GM23248 (cell line): ENCODE data around the gene MRPL39. TPM values are rescaled to one million over a fixed set of nuclear protein-coding genes. Genes with fewer than 3 reads are reported as not detected.

Experiments used
- DNase-seq: peaks from one replicate; pipeline ENCODE4 v3.0.0-alpha.2; 2015
- H2AFZ ChIP-seq: fragments of 200-600 bp; sonication (generic); 2 replicates; pipeline ENCODE4 v1.6.1; 2016; ENCODE audit warnings: antibody characterized with exemption
- H3F3A ChIP-seq: fragments of 200-600 bp; sonication (generic); 2 replicates; pipeline ENCODE4 v1.6.1; 2016; ENCODE audit warnings: mild to moderate bottlenecking, antibody characterized with exemption, mixed run types; ENCODE audit not compliant: insufficient read depth
- H3K27ac ChIP-seq: fragments of 200-600 bp; sonication (generic); 2 replicates; pipeline ENCODE4 v1.5.1; 2016; ENCODE audit warnings: mild to moderate bottlenecking
- H3K27me3 ChIP-seq: fragments of 200-600 bp; sonication (generic); replicated peaks from 2 replicates; pipeline ENCODE4 v1.6.1; 2016; ENCODE audit warnings: mild to moderate bottlenecking; ENCODE audit not compliant: insufficient read depth
- H3K36me3 ChIP-seq: fragments of 200-600 bp; sonication (generic); 2 replicates; pipeline ENCODE4 v1.6.1; 2016; ENCODE audit warnings: low read depth, mild to moderate bottlenecking
- H3K4me1 ChIP-seq: fragments of 200-600 bp; sonication (generic); 2 replicates; pipeline ENCODE4 v1.6.1; 2016; ENCODE audit warnings: mild to moderate bottlenecking; ENCODE audit not compliant: insufficient read depth
- H3K4me2 ChIP-seq: fragments of 200-600 bp; sonication (generic); one replicate; pipeline ENCODE4 v1.6.1; 2016; ENCODE audit warnings: mild to moderate bottlenecking; ENCODE audit not compliant: unreplicated experiment
- H3K4me3 ChIP-seq: fragments of 200-600 bp; sonication (generic); 2 replicates; pipeline ENCODE4 v1.5.1; 2016; ENCODE audit warnings: mild to moderate bottlenecking
- H3K79me2 ChIP-seq: fragments of 200-600 bp; sonication (generic); 2 replicates; pipeline ENCODE4 v1.6.1; 2016; ENCODE audit warnings: mild to moderate bottlenecking; ENCODE audit not compliant: insufficient read depth
- H3K9ac ChIP-seq: fragments of 200-600 bp; sonication (generic); 2 replicates; pipeline ENCODE4 v1.6.1; 2016; ENCODE audit warnings: mild to moderate bottlenecking
- H3K9me2 ChIP-seq: fragments of 200-600 bp; sonication (generic); 2 replicates; pipeline ENCODE4 v1.6.1; 2016; ENCODE audit warnings: mixed run types, mild to moderate bottlenecking, moderate library complexity; ENCODE audit not compliant: insufficient read depth
- H3K9me3 ChIP-seq: fragments of 200-600 bp; sonication (generic); one replicate; pipeline ENCODE4 v1.6.1; 2017; ENCODE audit warnings: low read depth
- H4K20me1 ChIP-seq: fragments of 200-600 bp; sonication (generic); 2 replicates; pipeline ENCODE4 v1.6.0; 2016; ENCODE audit not compliant: insufficient read depth
- EZH2 ChIP-seq: fragments of 200-600 bp; sonication (generic); IDR thresholded peaks from 2 replicates; pipeline ENCODE4 v1.6.1; 2018; ENCODE audit warnings: antibody characterized with exemption, mild to moderate bottlenecking; ENCODE audit not compliant: insufficient read depth, poor library complexity, severe bottlenecking
- EZH2phosphoT487 ChIP-seq: fragments of 200-600 bp; sonication (generic); IDR thresholded peaks from 2 replicates; pipeline ENCODE4 v1.6.1; 2018; ENCODE audit warnings: antibody characterized with exemption, moderate library complexity, mild to moderate bottlenecking, low read depth; ENCODE audit not compliant: insufficient read depth
- WGBS, 2 experiments: methylation state at CpG; one replicate each; pipeline ENCODE4 v1.1.6; 2015 to 2017; ENCODE audit warnings: low lambda C conversion rate in 2 of 2, low coverage in 1 of 2; ENCODE audit errors: missing lambda C conversion rate in 2 of 2; 5-methylcytosine and 5-hydroxymethylcytosine counted together
- in situ Hi-C: fragments of 300-500 bp; cut with MboI; formaldehyde crosslinking; loops from 2 replicates; pipeline ENCODE4 v1.15.0; 2020
- polyA plus RNA-seq: library from polyadenylated mRNA; unstranded; fragments of >200 nt; fragmentation: Nextera tagmentation; extraction: Ambion mirVana; gene quantifications from 2 replicates; pipeline ENCODE4 v1.2.1, GENCODE V29; 2016
- total RNA-seq: library from RNA; depleted of rRNA; stranded (reverse); fragments of >200 nt; shearing (Covaris generic); gene quantifications from 2 replicates; pipeline ENCODE4 v1.2.3, GENCODE V29; 2014; rRNA removed

The MRPL39 gene
- total RNA-seq: 24.4 and 26.1 TPM in 2 replicates
- 50.5 and 50.7 TPM in 2 replicates for polyA plus RNA-seq

DNA sequence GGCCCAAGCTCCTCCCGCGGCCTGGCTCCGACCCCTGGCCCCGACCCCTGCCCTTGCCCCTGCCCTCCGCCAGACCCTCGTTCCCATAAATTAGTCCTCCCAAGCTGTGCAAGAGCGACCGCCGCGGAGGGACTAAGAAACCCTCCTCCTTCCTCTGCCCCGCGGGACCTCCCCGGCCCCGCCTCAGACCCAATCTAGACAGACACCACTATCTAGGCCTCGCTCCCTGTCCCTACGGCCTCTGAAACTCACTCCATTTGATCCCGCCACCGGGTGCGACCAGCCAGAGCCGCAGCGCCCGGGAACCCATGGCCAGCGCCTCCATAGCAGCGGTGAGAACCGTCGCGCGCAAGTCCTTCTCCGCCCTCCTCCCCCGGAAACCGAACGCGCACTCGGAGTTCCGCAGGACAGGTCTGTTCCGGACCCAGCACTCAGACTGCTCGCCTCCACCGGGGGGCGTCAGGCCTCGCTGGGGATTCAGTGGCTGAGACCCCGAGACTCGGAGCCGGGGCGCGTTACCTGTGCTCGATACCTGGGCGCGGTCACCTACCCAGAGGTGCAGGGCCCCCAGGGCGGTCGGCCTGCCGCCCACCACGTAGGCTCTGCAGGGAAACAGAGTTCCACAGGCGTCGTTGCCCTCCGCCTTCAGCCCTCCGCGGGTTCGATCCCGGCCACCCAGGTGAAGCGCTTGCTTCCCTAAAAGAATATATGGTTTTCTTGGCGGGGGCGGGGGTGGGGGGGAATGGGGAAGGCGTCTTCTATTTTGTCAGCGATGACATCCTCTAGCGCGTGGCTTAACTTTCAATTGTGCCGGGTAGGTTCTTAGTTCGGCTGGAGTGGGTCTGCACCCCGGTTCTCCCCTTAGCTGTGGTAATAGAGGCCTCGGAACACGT lies at the start of gene MRPL39:
MRPL39 (minus strand) TSS at position 331 of the 893 bp plus-strand sequence; CDS start at position 325, 6 bp downstream.
- H3K9me2 ChIP-seq: no peaks in the 10 kb centered on the region
- no peak for TF ChIP-seq EZH2phosphoT487
- TF ChIP-seq EZH2: no peak
- peak within 1 kb of the TSS; percentile 94 for H3K4me3 ChIP-seq
- in situ Hi-C loops: loop anchor here (25.0 kb wide), 1 partner anchor 1105 kb away; no protein-coding TSS in a partner anchor
- H3K4me1 ChIP-seq: peaks cover 9% of the 10 kb centered on the region; the same call in 1 of the 2 replicates
- peak; percentile 95 for DNase-seq
- H3K79me2 ChIP-seq: peaks cover 29% of the 10 kb centered on the region
- peaks cover 14% of the 10 kb centered on the region; the same call in 1 of the 2 replicates for H3K36me3 ChIP-seq
- H3K4me2 ChIP-seq: peak within 1 kb of the TSS; percentile 91
- no peaks in the 10 kb centered on the region for H3K27me3 ChIP-seq
- H3F3A ChIP-seq: no peaks in the 10 kb centered on the region
- H3K9me3 ChIP-seq: no peaks in the 10 kb centered on the region
- H2AFZ ChIP-seq: peak within 1 kb of the TSS; percentile 93
- H3K27ac ChIP-seq: peak within 1 kb of the TSS; percentile 63
- 0% methylated on average over 56 to 68 of the region's 71 CpGs for WGBS, 2 experiments
- no peaks in the 10 kb centered on the region for H4K20me1 ChIP-seq
- H3K9ac ChIP-seq: peak within 1 kb of the TSS; percentile 90

DNA sequence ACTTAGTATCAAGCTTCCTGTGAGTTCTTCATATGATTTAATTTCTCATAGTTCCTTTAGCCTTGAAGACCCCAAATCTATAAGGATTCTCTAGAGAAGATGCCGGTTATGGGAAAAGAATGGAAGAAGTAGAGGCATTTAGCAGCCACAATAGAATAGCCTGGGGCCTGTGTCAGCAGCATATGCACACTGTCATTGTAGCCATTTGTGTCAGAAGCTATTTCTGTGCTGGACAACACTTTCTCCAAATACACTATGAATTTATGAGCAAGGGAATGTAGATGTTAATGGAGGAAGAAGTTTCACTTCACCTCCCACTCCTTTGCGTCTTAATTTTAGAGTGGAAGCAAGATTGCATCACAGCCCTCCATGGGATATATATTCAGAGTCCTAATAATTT lies 49.1 kb upstream of the MRPL39 start:
- no peak overlapping the region for H3K4me3 ChIP-seq
- H3K9me3 ChIP-seq: no peaks in the 10 kb centered on the region
- H3K4me1 ChIP-seq: no peaks in the 10 kb centered on the region
- no peaks in the 10 kb centered on the region for H3K9me2 ChIP-seq
- no peaks in the 10 kb centered on the region for H3F3A ChIP-seq
- no peak overlapping the region for H3K27ac ChIP-seq
- no peaks in the 10 kb centered on the region for H3K27me3 ChIP-seq
- no peak overlapping the region for H3K9ac ChIP-seq
- no peaks in the 10 kb centered on the region for H3K79me2 ChIP-seq
- WGBS, 2 experiments: 80 to 87% methylated on average over 2 of the region's 2 CpGs
- H4K20me1 ChIP-seq: no peaks in the 10 kb centered on the region
- no peak overlapping the region for H3K4me2 ChIP-seq
- no peak for DNase-seq
- in situ Hi-C loops: no loop called here
- no peaks in the 10 kb centered on the region for H3K36me3 ChIP-seq
- no peak overlapping the region for H2AFZ ChIP-seq
- TF ChIP-seq EZH2: no peak
- no peak for TF ChIP-seq EZH2phosphoT487

DNA sequence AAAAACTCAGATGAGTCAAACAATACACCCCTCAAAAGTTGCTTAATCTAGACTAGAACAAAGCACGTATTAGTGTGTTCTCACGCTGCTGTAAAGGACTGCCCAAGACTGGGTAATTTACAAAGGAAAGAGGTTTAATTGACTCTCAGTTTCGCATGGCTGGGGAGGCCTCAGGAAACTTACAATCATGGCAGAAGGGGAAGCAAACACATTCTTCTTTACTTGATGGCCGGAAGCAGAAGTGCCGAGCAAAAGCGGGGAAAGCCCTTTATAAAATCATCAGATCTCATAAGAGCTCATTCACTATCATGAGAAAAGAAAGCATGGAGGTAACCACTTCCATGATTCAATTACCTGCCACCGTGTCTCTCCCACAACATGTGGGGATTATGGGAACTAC lies 41.9 kb upstream of the MRPL39 start:
- no peak overlapping the region for H3K27ac ChIP-seq
- no peaks in the 10 kb centered on the region for H3K9me3 ChIP-seq
- TF ChIP-seq EZH2phosphoT487 (no peak), EZH2 (no peak)
- no peak overlapping the region for H3K4me2 ChIP-seq
- no peak overlapping the region for H3K9ac ChIP-seq
- no peak for DNase-seq
- H3K27me3 ChIP-seq: no peaks in the 10 kb centered on the region
- in situ Hi-C loops: no loop called here
- H2AFZ ChIP-seq: no peak overlapping the region
- WGBS, 2 experiments: 89 to 92% methylated on average over 7 of the region's 7 CpGs
- no peaks in the 10 kb centered on the region for H4K20me1 ChIP-seq
- H3K79me2 ChIP-seq: no peaks in the 10 kb centered on the region
- no peak overlapping the region for H3K4me3 ChIP-seq
- H3F3A ChIP-seq: no peaks in the 10 kb centered on the region
- no peaks in the 10 kb centered on the region for H3K4me1 ChIP-seq
- no peaks in the 10 kb centered on the region for H3K36me3 ChIP-seq
- no peaks in the 10 kb centered on the region for H3K9me2 ChIP-seq

DNA sequence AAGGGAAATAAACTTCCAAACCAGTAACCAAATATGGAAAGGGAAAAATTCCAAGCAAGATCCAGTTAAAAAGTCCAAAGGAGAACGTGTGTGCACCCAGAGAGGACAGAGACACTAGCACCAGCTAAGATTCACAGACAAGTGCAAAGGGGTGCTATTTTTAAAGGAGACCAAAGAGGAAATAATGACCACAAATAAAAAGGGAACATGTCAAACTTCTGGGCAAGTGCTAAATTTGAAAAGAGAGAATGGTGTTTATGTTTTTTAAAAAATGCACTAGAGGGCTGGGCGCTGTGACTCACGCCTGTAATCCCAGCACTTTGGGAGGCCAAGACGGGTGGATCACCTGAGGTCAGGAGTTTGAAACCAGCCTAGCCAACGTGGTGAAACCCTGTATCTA lies 40.4 kb upstream of the MRPL39 start:
- Histone ChIP-seq H3F3A (no peaks in the 10 kb centered on the region), H3K27ac (no peak overlapping the region), H3K9me3 (no peaks in the 10 kb centered on the region), H3K4me3 (no peak overlapping the region), H3K9ac (no peak overlapping the region), H3K9me2 (no peaks in the 10 kb centered on the region), H3K79me2 (no peaks in the 10 kb centered on the region), H3K36me3 (no peaks in the 10 kb centered on the region), H4K20me1 (no peaks in the 10 kb centered on the region), H3K27me3 (no peaks in the 10 kb centered on the region), H2AFZ (no peak overlapping the region), H3K4me2 (no peak overlapping the region), H3K4me1 (no peaks in the 10 kb centered on the region)
- no peak for DNase-seq
- in situ Hi-C loops: no loop called here
- TF ChIP-seq EZH2phosphoT487 (no peak), EZH2 (no peak)
- 70 to 76% methylated on average over 5 of the region's 5 CpGs for WGBS, 2 experiments
